ENCODE measurements around the gene ROPN1L.

DNA sequence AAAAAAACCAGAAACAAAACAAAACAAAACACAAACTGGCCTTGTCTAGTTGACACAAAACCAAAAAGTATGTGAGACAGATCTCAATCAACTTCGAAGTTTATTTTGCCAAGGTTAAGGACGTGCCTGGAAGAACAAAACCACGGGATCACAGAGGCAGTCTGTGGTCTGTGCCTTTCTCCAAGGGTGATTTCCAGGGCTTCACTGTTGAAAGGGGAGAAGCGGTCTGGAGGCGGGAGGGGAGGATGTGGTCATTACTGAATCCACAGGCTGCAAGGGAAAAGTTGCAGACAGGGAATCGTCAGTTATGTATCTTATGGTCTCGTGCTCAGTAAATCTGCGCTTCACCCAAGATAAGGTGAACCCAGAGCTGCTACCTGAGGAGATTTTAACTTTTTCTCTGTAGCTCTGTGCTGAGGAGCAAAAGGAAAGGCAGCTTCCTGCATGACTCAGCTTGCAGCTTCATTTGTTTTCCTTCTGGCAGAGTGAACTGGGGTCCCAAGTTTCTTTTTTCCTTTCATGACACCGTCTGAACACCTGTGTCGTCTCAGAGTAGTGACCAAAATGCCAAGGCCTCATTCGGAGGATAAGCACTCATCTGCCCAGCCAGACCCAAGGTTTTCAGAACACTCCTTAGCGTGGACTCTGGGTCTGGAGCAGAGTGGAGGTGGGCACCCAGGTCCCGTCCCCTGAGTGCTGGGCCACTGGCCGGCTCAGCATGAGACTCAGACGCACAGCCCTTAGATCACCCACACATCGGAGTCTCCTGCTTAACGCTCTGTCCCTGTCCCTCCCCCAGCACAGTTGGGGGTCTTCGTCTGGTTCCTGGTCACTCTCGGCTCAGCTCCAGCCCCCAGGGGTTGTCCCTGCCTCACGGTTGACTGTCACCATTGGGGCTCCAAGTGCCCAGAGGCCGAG is 25.9 kb downstream of the ROPN1L start:
- TF ChIP-seq, protein P1, sequence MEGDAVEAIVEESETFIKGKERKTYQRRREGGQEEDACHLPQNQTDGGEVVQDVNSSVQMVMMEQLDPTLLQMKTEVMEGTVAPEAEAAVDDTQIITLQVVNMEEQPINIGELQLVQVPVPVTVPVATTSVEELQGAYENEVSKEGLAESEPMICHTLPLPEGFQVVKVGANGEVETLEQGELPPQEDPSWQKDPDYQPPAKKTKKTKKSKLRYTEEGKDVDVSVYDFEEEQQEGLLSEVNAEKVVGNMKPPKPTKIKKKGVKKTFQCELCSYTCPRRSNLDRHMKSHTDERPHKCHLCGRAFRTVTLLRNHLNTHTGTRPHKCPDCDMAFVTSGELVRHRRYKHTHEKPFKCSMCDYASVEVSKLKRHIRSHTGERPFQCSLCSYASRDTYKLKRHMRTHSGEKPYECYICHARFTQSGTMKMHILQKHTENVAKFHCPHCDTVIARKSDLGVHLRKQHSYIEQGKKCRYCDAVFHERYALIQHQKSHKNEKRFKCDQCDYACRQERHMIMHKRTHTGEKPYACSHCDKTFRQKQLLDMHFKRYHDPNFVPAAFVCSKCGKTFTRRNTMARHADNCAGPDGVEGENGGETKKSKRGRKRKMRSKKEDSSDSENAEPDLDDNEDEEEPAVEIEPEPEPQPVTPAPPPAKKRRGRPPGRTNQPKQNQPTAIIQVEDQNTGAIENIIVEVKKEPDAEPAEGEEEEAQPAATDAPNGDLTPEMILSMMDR (conservative IDR thresholded peaks at IDR 0.05) = no peak
- no peak for TF ChIP-seq ZFX (IDR thresholded peaks at IDR 0.05)
